HepG2 (cell line): ENCODE measurements around the gene TNC. TPM values are rescaled to one million over a fixed set of nuclear protein-coding genes. Genes with fewer than 3 reads are reported as not detected.

Experiments
- ATAC-seq: fragments of 200-7000 bp; cut with Tn5 transposase; 3 replicates; pipeline ENCODE4 v1.9.1; 2020; ENCODE audit warnings: mild to moderate bottlenecking, moderate library complexity
- BruUV-seq: library from RNA; stranded (reverse); fragments of 400-500 nt; replicated peaks from 2 replicates; lab custom pipeline; 2021; lab: Mats Ljungman, UMichigan
- CTCF ChIA-PET: fragments of 300-600 bp; formaldehyde crosslinking; extraction: SDS; loops from one replicate; lab custom pipeline; 2021; ENCODE audit warnings: low total read pairs, inconsistent platforms, low intra/inter-chr PET ratio; lab: Yijun Ruan, JAX
- POLR2A ChIA-PET: fragments of 350-600 bp; sonication (Branson Sonifier 250); formaldehyde crosslinking; loops from one replicate; lab custom pipeline; 2020; ENCODE audit warnings: antibody characterized with exemption, inconsistent platforms; lab: Yijun Ruan, JAX
- DNase-seq: peaks from one replicate; pipeline ENCODE4 v3.0.0-alpha.2; 2015; ENCODE audit warnings: low spot score
- FAIRE-seq: peaks from 3 replicates; lab custom pipeline; 2011; peaks lifted over from hg19 to GRCh38; lab: Jason Lieb, UNC
- H2AFZ ChIP-seq: one replicate; pipeline ENCODE4 v1.6.1; 2011; ENCODE audit warnings: low read length, inconsistent platforms
- H3K27ac ChIP-seq: fragments of 300-600 bp; 3 replicates; pipeline ENCODE4 v1.8.0; 2011; ENCODE audit warnings: mixed run types, mild to moderate bottlenecking, mixed read lengths, low read length, inconsistent platforms; ENCODE audit not compliant: insufficient read depth; ENCODE audit errors: extremely low read length
- H3K27me3 ChIP-seq, 2 experiments: fragments of 200-600 bp in 1 of 2; 2 replicates in 1 of 2; 3 replicates in 1 of 2; pipeline versions ENCODE4 v1.6.0 to v1.8.0; 2011; ENCODE audit warnings: low read length in 2 of 2, mild to moderate bottlenecking in 2 of 2, moderate library complexity in 2 of 2, inconsistent platforms in 1 of 2; ENCODE audit not compliant: insufficient read depth in 2 of 2, control insufficient read depth in 1 of 2
- H3K36me3 ChIP-seq, 2 experiments: fragments of 200-600 bp in 1 of 2; replicated peaks in 1 of 2; 2 replicates in 1 of 2; 3 replicates in 1 of 2; pipeline versions ENCODE4 v1.5.1 to v1.8.0; 2011; ENCODE audit warnings: low read length in 2 of 2, inconsistent platforms in 1 of 2; ENCODE audit not compliant: insufficient read depth in 2 of 2, control insufficient read depth in 1 of 2
- H3K4me1 ChIP-seq: 2 replicates; pipeline ENCODE4 v1.5.1; 2012; ENCODE audit warnings: low read length, inconsistent platforms; ENCODE audit not compliant: insufficient read depth
- H3K4me2 ChIP-seq: 2 replicates; pipeline ENCODE4 v1.6.0; 2011; ENCODE audit warnings: low read depth, low read length, inconsistent platforms
- H3K4me3 ChIP-seq, 3 experiments: fragments of 200-600 bp in 1 of 3; sonication (generic), shearing (Covaris generic) in 1 of 3; replicated peaks in 1 of 3; 2 replicates each; pipeline ENCODE4 v1.5.1; 2011 to 2016; ENCODE audit warnings: low read length in 3 of 3, inconsistent platforms in 2 of 3, low read depth in 2 of 3, mild to moderate bottlenecking in 2 of 3, control low read depth in 1 of 3, mixed read lengths in 1 of 3; ENCODE audit not compliant: insufficient read depth in 1 of 3
- H3K79me2 ChIP-seq: one replicate; pipeline ENCODE4 v1.6.1; 2011; ENCODE audit warnings: low read length, inconsistent platforms; ENCODE audit not compliant: insufficient read depth
- H3K9ac ChIP-seq: 2 replicates; pipeline ENCODE4 v1.6.0; 2011; ENCODE audit warnings: mild to moderate bottlenecking, low read depth, low read length, inconsistent platforms; ENCODE audit not compliant: insufficient read depth
- H3K9me3 ChIP-seq: 2 replicates; pipeline ENCODE4 v1.5.1; 2012; ENCODE audit warnings: mild to moderate bottlenecking, low read length
- H4K20me1 ChIP-seq: 2 replicates; pipeline ENCODE4 v1.6.0; 2011; ENCODE audit warnings: inconsistent platforms, mild to moderate bottlenecking, low read length, moderate library complexity; ENCODE audit not compliant: insufficient read depth
- ZBTB20 ChIP-seq: sonication (generic); formaldehyde crosslinking; IDR thresholded peaks from 2 replicates; pipeline ENCODE4 v1.8.1; 2023; ENCODE audit warnings: missing genetic modification reagents, low read depth, mild to moderate bottlenecking, borderline replicate concordance
- ZC3H4 ChIP-seq: sonication (generic); formaldehyde crosslinking; IDR thresholded peaks from 2 replicates; pipeline ENCODE4 v1.4.0; 2020; ENCODE audit warnings: missing genetic modification reagents, borderline replicate concordance
- ZNF569 ChIP-seq: sonication (generic); formaldehyde crosslinking; IDR thresholded peaks from 2 replicates; pipeline ENCODE4 v1.5.0; 2020; ENCODE audit warnings: mild to moderate bottlenecking, missing genetic modification reagents, moderate library complexity, borderline replicate concordance
- ZNF577 ChIP-seq: sonication (generic); formaldehyde crosslinking; IDR thresholded peaks from 2 replicates; pipeline ENCODE4 v1.4.0; 2020; ENCODE audit warnings: mild to moderate bottlenecking, low read depth, missing genetic modification reagents, borderline replicate concordance
- ZNF782 ChIP-seq: sonication (generic); formaldehyde crosslinking; IDR thresholded peaks from 2 replicates; pipeline ENCODE4 v1.4.0; 2020; ENCODE audit warnings: missing genetic modification reagents, mild to moderate bottlenecking, borderline replicate concordance
- ZSCAN12 ChIP-seq: sonication (generic); formaldehyde crosslinking; IDR thresholded peaks from 2 replicates; pipeline ENCODE4 v1.9.0; 2021; ENCODE audit warnings: mild to moderate bottlenecking, missing genetic modification reagents
- ZSCAN29 ChIP-seq: sonication (generic); formaldehyde crosslinking; conservative IDR thresholded peaks from 2 replicates; pipeline ENCODE4 v1.4.0; 2020; ENCODE audit warnings: mild to moderate bottlenecking, missing genetic modification reagents
- WGBS: methylation state at CpG from one replicate; pipeline ENCODE4 v1.1.6; 2017; ENCODE audit warnings: low lambda C conversion rate; 5-methylcytosine and 5-hydroxymethylcytosine counted together
- in situ Hi-C: cut with HindIII; loops from 2 replicates; pipeline ENCODE4 v1.10.0; 2017; ENCODE audit warnings: low pct_unique_long_range_greater_than_20kb; ENCODE audit not compliant: extremely low pct_ligation_motif_present
- intact Hi-C: fragments of 100-400 bp; cut with micrococcal nuclease; formaldehyde crosslinking; loops from one replicate; pipeline ENCODE4 v1.10.0; 2022; ENCODE audit not compliant: unreplicated experiment
- polyA plus RNA-seq, 8 experiments: library from polyadenylated mRNA; depleted of rRNA in 3 of 8; stranded (reverse) in 7 of 8; unstranded in 1 of 8; fragments of >200 nt; fragmentation: Illumina TruSeq in 4 of 8; extraction: Trizol in 4 of 8; gene quantifications; 2 replicates each; pipeline versions ENCODE4 v1.2.1 to v1.2.3, GENCODE V29; 2011 to 2016; ENCODE audit warnings: low read depth in 4 of 8, missing spikeins in 1 of 8, mixed read lengths in 1 of 8; ENCODE audit not compliant: insufficient read depth in 1 of 8
- total RNA-seq, 5 experiments: library from RNA; depleted of rRNA; stranded (reverse); fragments of >200 nt; fragmentation: Illumina TruSeq; extraction: Trizol; gene quantifications; 2 replicates each; pipeline ENCODE4 v1.2.3, GENCODE V29; 2016; ENCODE audit warnings: low read depth in 1 of 5
- TF ChIP-seq, protein P1 (sequence below): sonication (generic); formaldehyde crosslinking; IDR thresholded peaks from 2 replicates; pipeline ENCODE4 v1.9.0; 2022; ENCODE audit warnings: low read depth, missing genetic modification reagents
- TF ChIP-seq, protein P2 (sequence below): sonication (generic); formaldehyde crosslinking; IDR thresholded peaks from 2 replicates; pipeline ENCODE4 v1.4.0; 2020; ENCODE audit warnings: mild to moderate bottlenecking, missing genetic modification reagents

Gene TNC
- total and polyA plus RNA-seq, 2 of the 13 experiments (the other 11 are each of a cell fraction or from before 2014, with no cell fraction given) = not detected

DNA sequence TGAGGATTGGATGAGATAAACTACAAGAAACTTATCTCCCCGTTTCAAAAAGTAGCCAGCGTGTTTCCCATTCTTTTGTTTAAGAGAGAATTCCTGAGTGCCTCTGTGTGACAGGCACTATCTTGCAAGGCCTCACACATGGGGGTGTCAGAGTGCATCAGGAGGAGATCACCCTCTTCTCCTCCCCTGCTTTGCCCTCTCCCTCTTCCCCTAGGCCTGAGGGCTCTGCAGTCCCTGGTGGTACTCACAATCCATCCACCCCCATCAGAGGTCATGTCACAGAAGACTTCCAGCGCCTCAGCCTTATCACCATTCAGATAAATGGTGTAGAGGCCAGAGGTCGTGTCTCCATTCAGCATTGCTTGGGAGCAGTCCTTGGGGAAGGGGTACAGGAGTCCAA, 88.0 kb downstream of the TNC start:
- Histone ChIP-seq H3K36me3 (no peaks in the 10 kb centered on the region), H3K9ac (no peak overlapping the region), H3K27me3 (no peaks in the 10 kb centered on the region), H3K79me2 (no peaks in the 10 kb centered on the region), H4K20me1 (no peaks in the 10 kb centered on the region), H3K4me1 (no peaks in the 10 kb centered on the region), H3K27ac (no peak overlapping the region), H3K4me3 (no peak overlapping the region), H2AFZ (no peak overlapping the region), H3K4me2 (no peak overlapping the region), H3K9me3 (no peaks in the 10 kb centered on the region)
- no peak for TF ChIP-seq ZNF782 (CRISPR knock-in tag)
- TF ChIP-seq ZC3H4 (CRISPR knock-in tag) = no peak
- no peak for TF ChIP-seq ZNF577 (CRISPR knock-in tag)
- TF ChIP-seq ZSCAN29 = no peak
- no TSS peak for BruUV-seq
- ChIA-PET POLR2A (no interaction called here), CTCF (no interaction called here)
- intact Hi-C loops (no loop called here), in situ Hi-C loops (no loop called here)
- FAIRE-seq (no peak), DNase-seq (no peak), ATAC-seq (no peak)
- WGBS = 1% methylated on average over 4 of the region's 4 CpGs

DNA sequence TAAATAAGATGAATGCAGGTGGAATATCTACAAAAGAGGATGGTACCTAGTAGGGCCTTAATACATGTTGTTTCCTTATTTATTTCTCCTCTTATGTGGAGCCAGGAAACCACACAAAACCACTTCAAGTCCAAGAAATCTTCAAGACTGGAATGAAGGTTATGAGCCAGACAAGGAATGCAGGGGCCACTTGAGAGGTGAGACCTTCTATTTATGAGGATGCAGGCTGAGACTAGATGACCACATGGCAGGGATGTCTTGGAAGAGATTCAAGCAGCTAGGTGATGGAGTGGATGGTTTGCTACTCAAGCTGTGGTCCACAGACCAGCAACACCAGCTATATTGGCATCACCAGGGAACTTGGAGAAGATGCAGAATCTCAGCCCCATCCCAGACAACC, 92.2 kb downstream of the TNC start:
- FAIRE-seq (no peak), ATAC-seq (no peak), DNase-seq (no peak)
- H3K9me3 ChIP-seq = no peaks in the 10 kb centered on the region
- no peaks in the 10 kb centered on the region for H3K4me1 ChIP-seq
- H3K36me3 ChIP-seq = no peaks in the 10 kb centered on the region
- H2AFZ ChIP-seq = no peak overlapping the region
- no peaks in the 10 kb centered on the region for H3K79me2 ChIP-seq
- peaks cover 0 to 9% of the 10 kb centered on the region in 2 experiments; a peak in 1 of 5 replicates for H3K27me3 ChIP-seq
- intact Hi-C loops = no loop called here
- H3K4me3 ChIP-seq = no peak overlapping the region
- BruUV-seq = no TSS peak
- CTCF ChIA-PET = no interaction called here
- no peaks in the 10 kb centered on the region for H4K20me1 ChIP-seq
- TF ChIP-seq ZNF569 (CRISPR knock-in tag) = no peak
- TF ChIP-seq, protein P1, sequence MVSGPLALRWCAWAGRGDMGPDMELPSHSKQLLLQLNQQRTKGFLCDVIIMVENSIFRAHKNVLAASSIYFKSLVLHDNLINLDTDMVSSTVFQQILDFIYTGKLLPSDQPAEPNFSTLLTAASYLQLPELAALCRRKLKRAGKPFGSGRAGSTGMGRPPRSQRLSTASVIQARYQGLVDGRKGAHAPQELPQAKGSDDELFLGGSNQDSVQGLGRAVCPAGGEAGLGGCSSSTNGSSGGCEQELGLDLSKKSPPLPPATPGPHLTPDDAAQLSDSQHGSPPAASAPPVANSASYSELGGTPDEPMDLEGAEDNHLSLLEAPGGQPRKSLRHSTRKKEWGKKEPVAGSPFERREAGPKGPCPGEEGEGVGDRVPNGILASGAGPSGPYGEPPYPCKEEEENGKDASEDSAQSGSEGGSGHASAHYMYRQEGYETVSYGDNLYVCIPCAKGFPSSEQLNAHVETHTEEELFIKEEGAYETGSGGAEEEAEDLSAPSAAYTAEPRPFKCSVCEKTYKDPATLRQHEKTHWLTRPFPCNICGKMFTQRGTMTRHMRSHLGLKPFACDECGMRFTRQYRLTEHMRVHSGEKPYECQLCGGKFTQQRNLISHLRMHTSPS (CRISPR knock-in tag) = no peak
- TF ChIP-seq ZSCAN12 (CRISPR knock-in tag) = no peak
- TF ChIP-seq ZBTB20 (CRISPR knock-in tag) = no peak
- TF ChIP-seq, protein P2, sequence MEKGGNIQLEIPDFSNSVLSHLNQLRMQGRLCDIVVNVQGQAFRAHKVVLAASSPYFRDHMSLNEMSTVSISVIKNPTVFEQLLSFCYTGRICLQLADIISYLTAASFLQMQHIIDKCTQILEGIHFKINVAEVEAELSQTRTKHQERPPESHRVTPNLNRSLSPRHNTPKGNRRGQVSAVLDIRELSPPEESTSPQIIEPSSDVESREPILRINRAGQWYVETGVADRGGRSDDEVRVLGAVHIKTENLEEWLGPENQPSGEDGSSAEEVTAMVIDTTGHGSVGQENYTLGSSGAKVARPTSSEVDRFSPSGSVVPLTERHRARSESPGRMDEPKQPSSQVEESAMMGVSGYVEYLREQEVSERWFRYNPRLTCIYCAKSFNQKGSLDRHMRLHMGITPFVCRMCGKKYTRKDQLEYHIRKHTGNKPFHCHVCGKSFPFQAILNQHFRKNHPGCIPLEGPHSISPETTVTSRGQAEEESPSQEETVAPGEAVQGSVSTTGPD (CRISPR knock-in tag) = no peak
- TF ChIP-seq, all 625 proteins: peak for 0
- H3K27ac ChIP-seq = no peak overlapping the region
- POLR2A ChIA-PET = no interaction called here
- in situ Hi-C loops = no loop called here
- H3K4me2 ChIP-seq = no peak overlapping the region
- no peak overlapping the region for H3K9ac ChIP-seq
